HFF-Myc (cell line): ENCODE measurements around the gene NAPA.
"Not testable (repeated sequence)": the region's sequence is repeated elsewhere in the genome, so short reads cannot be mapped to it uniquely, and the experiment has no call there.

ENCODE experiments used
- DNase-seq: peaks from one replicate; pipeline ENCODE4 v3.0.0-alpha.2; 2011; ENCODE audit warnings: low read depth; ENCODE audit errors: extremely low read depth
- H3K4me3 ChIP-seq: replicated peaks from 2 replicates; pipeline ENCODE4 v1.5.1; 2011; ENCODE audit warnings: low read depth, mild to moderate bottlenecking, control low read depth, low read length
- TF ChIP-seq, protein P1 (sequence below): IDR thresholded peaks from 2 replicates; pipeline ENCODE4 v1.5.1; 2012; ENCODE audit warnings: mild to moderate bottlenecking, low read depth, low read length, control low read depth; ENCODE audit errors: missing control alignments

NAPA gene

DNA sequence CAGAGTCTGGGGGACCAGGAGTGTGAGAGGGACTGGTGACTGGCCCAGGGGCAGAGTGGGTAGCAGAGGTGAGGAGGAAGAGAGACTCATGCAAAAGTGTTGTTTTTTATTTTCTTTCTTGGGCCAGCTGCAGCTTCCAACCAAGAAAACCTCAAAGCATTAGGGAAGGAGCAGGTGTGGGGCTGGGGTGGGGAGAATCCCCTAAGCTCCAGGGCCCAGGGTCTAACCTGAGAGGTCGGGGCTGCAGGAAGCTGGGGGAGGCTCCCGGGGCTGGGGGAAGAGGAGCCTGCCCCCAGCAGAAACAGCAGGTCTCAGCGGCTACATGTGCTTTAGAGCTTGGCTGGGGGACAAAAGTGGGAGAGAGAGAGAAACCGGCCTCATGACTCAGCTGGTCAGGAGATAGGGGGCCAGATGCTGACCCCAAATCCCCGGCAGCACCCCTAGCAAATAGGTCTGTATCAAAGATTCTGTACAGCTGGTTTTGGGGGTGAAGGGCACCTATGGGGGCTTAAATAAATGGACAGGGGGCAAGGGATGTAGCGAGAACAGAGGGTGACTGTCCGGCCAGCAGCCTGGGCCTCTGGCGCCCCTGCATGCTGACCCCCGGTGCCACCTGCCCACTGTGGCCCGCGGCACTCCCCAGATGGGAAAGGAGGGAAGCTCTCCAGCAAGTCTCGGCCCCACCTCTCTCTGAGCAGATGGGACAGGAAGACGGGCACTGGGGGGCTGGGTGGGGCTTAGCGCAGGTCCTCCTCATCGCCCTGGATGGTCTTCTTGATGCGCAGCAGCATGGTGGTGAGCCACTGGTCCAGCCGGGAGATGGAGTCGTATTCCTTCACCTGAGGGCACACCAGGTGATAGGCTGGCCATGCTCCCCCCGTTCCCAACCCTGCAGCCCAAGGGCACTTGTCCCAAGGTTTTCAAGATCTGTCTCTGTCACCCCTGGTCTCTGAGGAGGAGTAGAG is 27.0 kb downstream of the NAPA start:
- TF ChIP-seq, protein P1, sequence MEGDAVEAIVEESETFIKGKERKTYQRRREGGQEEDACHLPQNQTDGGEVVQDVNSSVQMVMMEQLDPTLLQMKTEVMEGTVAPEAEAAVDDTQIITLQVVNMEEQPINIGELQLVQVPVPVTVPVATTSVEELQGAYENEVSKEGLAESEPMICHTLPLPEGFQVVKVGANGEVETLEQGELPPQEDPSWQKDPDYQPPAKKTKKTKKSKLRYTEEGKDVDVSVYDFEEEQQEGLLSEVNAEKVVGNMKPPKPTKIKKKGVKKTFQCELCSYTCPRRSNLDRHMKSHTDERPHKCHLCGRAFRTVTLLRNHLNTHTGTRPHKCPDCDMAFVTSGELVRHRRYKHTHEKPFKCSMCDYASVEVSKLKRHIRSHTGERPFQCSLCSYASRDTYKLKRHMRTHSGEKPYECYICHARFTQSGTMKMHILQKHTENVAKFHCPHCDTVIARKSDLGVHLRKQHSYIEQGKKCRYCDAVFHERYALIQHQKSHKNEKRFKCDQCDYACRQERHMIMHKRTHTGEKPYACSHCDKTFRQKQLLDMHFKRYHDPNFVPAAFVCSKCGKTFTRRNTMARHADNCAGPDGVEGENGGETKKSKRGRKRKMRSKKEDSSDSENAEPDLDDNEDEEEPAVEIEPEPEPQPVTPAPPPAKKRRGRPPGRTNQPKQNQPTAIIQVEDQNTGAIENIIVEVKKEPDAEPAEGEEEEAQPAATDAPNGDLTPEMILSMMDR = no peak
- no peak for DNase-seq
- no peak overlapping the region for H3K4me3 ChIP-seq

DNA sequence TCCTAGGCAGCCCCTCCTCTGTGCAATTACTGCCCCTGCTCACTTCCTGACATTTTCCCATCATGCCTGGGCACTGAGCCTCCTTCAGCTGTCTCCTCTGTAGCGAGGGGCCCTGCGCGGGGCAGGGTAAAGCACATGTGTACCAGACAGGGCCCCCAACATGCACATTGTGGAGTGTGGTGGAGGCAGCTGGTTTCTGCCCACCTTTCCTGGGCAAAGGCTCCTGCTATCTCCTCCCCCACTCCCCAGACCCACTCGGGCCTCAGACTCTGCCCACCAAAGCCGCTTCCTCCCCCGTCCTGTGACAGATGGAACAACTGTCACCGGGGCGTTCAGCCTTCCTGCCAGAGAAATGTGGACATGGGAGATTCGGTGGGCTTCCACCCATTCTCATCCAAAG is 28.0 kb downstream of the NAPA start:
- TF ChIP-seq, protein P1 = no peak
- DNase-seq = no peak
- no peak overlapping the region for H3K4me3 ChIP-seq

DNA sequence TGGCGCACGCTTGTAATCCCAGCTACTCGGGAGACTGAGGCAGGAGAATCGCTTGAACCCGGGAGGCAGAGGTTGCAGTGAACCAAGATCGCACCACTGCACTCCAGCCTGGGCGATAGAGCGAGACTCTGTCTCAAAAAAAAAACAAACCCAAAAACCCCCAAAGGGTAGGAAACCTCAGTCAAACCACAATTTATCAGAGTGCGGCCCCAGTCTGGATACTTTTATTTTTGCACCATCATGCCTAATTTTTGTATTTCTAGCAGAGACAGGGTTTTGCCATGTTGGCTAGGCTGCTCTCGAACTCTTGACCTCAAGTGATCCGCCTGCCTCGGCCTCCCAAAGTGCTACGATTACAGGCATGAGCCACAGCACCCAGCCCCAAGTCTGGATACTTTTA is 28.6 kb downstream of the NAPA start:
- not testable (repeated sequence) for H3K4me3 ChIP-seq, DNase-seq

- no peak for DNase-seq
- TF ChIP-seq, protein P1 = no peak
- peak overlapping the region; percentile 69 for H3K4me3 ChIP-seq
These were observed 29.7 kb downstream of the NAPA start for GRCh38 chr19:47485210-47485609.

DNA sequence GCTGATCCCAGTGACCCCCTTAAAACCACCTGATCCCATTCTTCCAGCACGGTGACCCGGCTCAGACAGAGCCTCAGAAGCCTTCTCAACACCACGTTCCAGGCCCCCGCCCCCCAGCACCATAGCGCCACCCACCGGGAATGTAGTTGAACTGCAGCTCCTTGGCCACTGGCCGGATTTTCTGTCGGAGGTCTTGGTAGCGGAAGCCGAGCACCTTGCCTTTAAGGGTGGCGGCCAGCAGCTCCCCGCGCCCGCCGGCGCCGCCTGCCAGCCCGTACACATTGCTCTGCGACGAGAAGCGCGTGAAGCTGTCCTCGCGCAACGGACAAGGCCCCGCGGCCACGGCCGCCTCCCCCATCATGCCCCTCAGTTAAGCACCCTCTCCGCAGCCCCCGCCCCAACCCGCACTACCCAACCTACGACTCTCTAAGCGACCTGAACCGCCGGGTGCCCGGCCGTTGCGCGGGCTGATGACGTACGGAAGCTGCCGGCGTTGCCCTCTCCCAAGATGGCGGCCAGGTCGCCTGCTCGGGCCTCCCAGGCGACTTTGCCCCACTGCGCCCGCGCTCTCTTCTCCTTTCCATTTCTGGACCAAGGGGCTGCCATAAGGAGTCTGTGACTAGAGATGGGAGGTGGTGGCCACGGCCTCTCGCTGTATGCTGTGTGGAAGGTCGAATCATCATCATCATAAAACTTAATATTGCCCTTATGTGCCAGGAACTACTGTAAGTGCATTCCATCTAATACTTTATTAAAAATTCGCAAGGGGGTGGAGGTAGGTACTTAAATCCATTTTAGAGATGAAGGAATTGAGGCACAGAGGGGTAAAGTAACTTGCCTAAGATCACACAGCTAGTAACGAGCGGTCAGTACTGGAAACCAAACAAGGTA is 30.8 kb downstream of the NAPA start, which contains the start of gene KPTN:
Gene KPTN (minus strand): TSS at position 420 of the 891 bp plus-strand sequence. CDS start 59 bp downstream, at position 361.
- TF ChIP-seq, protein P1 = peak; percentile 91
- peak within 1 kb of the TSS; percentile 69 for H3K4me3 ChIP-seq
- DNase-seq = peak; percentile 55

- no peak for DNase-seq
- peak overlapping the region; percentile 69 for H3K4me3 ChIP-seq
- TF ChIP-seq, protein P1 = no peak
These were observed 31.7 kb downstream of the NAPA start for GRCh38 chr19:47483200-47483599.
